GM21515 (cell line): ENCODE results near the gene EIF4G2.
"Not testable (repeated sequence)": the region's sequence is repeated elsewhere in the genome, so short reads cannot be mapped to it uniquely, and the experiment has no call there.

ENCODE experiments used
- ATAC-seq: cut with Tn5 transposase; IDR thresholded peaks from one replicate; pipeline ENCODE4 v1.9.1; 2021; ENCODE audit not compliant: unreplicated experiment

EIF4G2 gene

GRCh38 chr11:10808553-10809372, at the start of gene EIF4G2:
TSS of gene EIF4G2 (minus strand) at chr11:10808926.
- peak; percentile 92 for ATAC-seq

DNA sequence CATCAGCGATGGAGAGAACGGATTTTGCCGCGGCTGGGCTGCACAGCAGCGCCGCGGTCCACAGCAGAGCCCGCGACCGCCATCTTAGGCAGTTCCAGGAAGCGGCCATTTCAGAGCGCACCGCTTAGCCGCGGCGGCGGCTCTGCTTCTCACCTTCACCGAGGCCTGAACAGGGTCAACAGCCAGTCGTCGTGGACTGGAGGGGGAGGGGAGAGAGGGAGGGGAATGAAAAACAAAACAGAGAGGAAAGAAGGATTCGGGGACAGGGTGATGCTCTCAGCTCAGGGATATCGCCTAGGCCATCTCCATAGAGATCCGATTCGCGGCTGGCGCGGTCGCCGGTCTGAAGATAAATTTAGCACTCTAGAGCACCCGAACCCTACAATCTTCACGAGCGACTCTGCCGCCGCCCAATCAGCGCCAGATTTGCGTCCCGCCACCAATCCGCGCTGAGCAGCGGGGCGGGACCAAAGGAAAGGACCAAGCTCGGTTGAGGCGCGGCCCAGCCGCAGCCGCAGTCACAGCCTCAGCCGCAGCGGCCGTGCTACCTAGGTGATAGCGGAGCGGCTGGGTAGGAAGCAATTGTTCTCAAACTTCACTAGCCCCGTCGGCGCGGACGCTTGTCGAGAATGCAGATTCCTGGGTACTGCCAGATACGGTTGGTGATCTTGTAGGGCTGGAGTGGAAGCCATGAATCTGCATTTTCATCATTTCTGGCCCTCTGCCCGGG, 49.1 kb upstream of the EIF4G2 start, which contains the start of gene ZBED5:
Gene ZBED5 (minus strand): TSS at position 345 of the 730 bp plus-strand sequence. CDS start 3,108 bp downstream, outside the sequence.
- peak; percentile 90 for ATAC-seq

DNA sequence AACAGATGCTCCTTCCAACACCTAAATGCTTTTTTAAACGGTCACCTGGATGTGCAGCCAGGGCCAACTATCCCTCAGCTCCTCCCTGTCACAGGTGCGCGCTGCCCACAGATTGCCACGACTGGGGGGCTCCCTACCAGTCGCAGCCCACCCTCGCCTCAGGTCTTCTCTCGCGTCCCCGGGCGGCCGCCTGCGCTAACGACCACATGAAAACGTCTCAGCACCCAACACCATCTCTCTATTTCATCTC, 48.7 kb upstream of the EIF4G2 start:
- ATAC-seq: peak; percentile 23

DNA sequence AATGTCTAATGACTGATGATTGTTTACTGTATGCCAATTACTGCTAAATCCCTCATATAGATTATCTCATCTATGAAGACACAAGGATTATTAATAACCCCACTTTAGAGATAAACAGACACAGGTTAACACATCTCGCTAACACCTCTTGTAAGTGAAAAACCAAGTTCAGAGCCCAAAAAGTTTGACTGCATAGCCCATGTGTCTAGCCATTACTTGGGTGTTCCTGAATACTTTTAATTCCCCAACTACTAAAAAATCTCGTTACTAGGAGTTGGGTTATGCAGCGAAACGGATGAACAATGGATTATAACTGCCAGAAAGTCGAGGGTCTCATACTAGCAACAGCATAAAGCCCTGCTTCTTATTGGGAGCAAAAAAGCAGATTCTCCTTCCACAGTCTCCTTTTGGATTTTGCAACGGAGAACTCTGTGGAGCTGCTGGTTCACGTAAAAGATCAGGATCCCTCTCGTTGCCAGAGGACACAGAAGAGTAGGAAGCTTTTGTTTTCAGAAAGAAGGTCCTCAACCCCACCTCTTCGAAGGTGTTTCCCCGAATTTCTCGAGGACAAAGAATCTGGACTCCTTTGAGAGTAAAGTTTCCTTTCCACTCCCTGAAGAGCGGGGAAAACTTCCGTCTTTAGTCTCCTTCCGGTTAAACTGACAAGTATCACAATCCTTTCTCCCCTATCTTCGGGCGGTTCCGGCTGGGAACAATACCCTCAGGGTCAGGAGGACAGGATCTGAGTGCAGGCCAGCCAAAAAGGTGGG, 48.1 kb upstream of the EIF4G2 start:
- peak; percentile 4 for ATAC-seq

GRCh38 chr11:10855295-10855694, 46.6 kb upstream of the EIF4G2 start:
- ATAC-seq: no peak

GRCh38 chr11:10847960-10848860, 39.5 kb upstream of the EIF4G2 start:
- no peak for ATAC-seq

GRCh38 chr11:10846660-10847059, 37.9 kb upstream of the EIF4G2 start:
- ATAC-seq: no peak

GRCh38 chr11:10845589-10845988, 36.9 kb upstream of the EIF4G2 start:
- no peak for ATAC-seq

GRCh38 chr11:10844796-10845195, 36.1 kb upstream of the EIF4G2 start:
- no peak for ATAC-seq

DNA sequence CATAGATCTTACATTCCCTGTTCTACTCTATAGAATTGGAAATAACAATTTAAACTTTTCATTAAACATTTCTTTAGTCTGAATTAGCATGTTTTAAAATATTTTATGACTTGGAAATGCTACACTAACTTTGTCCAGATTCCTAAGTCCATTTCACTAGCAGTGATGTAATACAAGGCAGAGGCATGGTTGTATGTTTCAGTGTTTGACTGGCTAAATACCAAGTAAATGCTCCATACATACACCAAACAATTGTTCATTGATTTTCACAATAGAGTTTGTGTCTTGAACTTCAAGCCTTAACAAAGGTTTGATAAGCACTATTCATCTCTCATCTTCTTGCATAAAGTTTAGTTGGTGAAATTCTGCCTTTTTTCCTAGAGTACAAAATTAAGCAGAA, 35.6 kb upstream of the EIF4G2 start:
- ATAC-seq: no peak

GRCh38 chr11:10838881-10839280, 30.2 kb upstream of the EIF4G2 start:
- ATAC-seq: no peak

DNA sequence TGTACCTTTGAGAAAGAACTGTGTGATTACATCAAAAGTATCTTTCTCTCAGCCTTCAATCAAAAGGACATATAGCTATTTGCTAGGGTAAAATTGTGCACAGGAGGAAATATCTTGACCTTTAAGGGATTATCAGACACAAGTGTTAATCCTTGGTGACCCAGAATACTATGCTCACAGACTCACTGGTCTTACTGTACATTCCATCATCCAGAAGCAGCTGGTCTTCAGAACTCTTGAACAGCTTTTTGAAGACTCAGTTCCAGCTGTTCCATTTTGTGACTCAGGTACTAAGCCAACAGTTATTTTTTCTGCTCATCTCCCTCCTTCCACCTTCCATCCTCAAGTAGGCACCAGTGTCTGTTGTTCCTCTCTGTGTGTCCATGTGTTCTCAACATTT, 29.4 kb upstream of the EIF4G2 start:
- no peak for ATAC-seq

DNA sequence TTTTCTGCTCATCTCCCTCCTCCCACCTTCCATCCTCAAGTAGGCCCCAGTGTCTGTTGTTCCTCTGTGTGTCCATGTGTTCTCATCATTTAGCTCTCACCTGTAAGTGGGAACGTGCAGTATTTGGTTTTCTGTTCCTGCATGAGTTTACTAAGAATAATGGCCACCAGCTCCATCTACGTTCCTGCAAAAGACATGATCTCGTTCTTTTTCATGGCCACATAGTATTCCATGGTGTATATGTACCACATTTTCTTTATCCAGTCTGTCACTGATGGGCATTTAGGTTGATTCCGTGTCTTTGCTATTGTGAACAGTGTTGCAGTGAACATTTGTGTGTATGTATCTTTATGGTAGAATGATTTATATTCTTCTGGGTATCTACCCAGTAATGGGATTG, 28.2 kb upstream of the EIF4G2 start:
- ATAC-seq: not testable (repeated sequence)

DNA sequence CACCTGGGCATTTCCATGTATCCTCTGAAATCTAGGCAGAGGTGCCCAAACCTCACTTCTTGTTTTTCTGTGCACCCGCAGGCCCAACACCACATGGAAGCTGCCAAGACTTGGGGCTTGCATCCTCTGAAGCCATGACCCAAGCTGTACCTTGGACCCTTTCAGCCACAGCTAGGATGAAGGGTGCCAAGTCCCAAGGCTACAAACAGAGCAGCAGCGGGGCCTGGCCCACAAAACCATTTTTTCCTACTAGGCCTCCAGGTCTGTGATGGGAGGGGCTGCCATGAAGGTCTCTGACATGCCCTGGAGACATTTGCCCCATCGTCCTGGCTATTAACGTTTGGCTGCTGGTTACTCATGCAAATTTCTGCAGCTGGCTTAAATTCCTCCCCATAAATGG, 20.4 kb upstream of the EIF4G2 start:
- ATAC-seq: no peak

DNA sequence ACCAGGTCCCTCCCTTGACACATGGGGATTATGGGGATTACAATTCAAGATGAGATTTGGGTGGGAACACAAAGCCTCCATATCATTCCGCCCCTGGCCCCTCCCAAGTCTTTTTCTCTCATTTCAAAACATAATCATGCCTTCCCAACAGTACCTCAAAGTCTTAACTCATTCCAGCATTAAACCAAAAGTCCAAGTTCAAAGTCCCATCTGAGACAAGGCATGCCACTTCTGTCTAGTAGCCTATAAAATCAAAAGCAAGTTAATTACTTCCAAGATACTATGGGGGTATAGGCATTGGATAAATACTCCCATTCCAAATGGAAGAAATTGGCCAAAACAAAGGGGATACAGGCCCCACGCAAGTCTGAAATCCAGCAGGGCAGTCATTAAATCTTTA, 19.7 kb upstream of the EIF4G2 start:
- no peak for ATAC-seq

DNA sequence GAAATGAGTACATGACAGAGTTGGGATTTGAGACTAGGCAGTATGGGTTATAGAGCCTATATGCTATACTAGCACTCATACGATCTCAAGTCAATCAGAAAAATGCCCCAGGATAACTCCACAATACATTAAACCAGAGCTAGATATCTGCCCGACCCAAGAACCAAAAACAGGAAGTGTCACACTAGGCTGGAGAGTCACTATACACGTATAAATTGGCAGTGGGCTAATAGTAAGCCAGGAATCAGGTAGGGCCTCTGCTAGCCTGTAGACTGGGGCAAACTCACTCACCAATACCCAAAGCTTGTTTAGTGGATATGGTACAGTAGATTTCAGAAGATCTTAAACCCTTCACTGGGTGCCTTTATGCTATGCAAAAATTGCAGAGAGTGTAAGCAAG, 16.2 kb upstream of the EIF4G2 start:
- ATAC-seq: no peak

DNA sequence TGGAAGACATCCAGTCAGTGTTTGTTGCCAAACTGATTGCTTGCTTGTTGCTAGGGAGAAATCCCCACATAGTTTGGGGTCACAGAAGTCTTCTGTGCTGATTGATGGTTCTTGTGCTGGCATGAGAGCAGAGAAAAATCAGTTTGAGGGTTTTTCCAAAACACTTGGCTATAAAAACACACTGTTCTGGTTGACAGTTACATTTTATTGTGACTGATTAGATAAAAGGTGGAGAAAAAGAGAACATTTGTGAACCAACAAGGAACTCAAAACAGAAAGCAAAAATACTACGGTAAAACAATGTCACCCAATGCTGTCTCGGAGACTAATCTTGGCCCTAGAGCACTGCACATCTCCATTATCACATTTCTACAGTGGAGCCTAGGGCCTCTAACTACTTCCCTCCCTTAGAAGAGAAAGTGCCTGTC, 14.4 kb upstream of the EIF4G2 start:
- ATAC-seq: no peak

- ATAC-seq: not testable (repeated sequence)
Observed at GRCh38 chr11:10822491-10822890, 13.8 kb upstream of the EIF4G2 start.

DNA sequence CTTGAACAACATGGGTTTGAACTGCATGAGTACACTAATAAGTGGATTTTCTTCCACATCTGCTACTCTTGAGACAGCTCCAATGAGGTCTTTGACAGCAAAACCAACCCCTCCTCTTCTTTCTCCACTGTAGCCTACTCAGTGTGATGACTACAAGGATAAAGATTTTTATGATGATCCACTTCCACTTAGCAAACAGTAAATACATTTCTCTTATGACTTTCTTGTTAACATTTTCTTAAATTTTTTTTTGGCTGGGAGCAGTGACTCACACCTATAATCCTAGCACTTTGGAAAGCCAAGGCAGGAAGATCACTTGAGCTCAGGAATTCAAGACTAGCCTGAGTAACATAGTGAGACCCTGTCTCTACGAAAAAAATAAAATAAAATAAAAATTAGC, 9.9 kb upstream of the EIF4G2 start:
- no peak for ATAC-seq

DNA sequence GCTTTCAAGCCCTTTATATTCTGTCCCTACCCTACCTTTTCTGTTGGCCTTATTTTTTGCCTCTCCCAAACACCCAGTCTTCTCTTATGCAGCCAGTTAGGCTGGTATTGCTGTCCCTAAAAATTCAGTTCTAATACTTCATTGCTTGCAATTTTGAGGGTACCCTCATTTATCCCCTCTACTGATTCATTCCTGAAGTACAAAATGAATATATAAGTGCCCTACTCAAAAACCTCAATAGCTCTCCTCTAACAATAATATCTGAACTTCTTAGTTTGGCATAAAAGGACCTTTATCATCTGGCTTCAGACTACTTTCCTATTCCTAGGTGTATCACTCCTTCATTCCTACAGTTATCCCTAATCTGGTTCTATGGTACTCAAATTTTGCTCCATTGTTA, 5.2 kb upstream of the EIF4G2 start:
- no peak for ATAC-seq
